ENCODE data around the gene SP100. TPM values are rescaled to one million over a fixed set of nuclear protein-coding genes. Genes with fewer than 3 reads are reported as not detected.

Gene SP100
- total RNA-seq, 1 donor from 2014 or later: 169 TPM

GRCh38 chr2:230512955-230513748, 97.2 kb downstream of the SP100 start:
- Histone ChIP-seq H3K27ac (ENCODE audit: low read depth, low read length) (no peak overlapping the region), H3K9ac (ENCODE audit: low read length) (no peak overlapping the region), H3K4me3 (ENCODE audit: insufficient read depth, low read depth, low read length) (no peak overlapping the region), H3K27me3 (ENCODE audit: insufficient read depth, low read length) (no peaks in the 10 kb centered on the region), H3K4me1 (ENCODE audit: insufficient read depth, low read length) (peaks cover 7% of the 10 kb centered on the region), H3K79me2 (ENCODE audit: insufficient read depth, low read length) (no peaks in the 10 kb centered on the region), H2AFZ (ENCODE audit: low read depth, low read length) (no peak overlapping the region), H3K9me3 (ENCODE audit: insufficient read depth, low read depth, low read length) (no peaks in the 10 kb centered on the region), H4K20me1 (ENCODE audit: insufficient read depth, low read length) (no peaks in the 10 kb centered on the region), H3K36me3 (ENCODE audit: insufficient read depth, low read length) (no peaks in the 10 kb centered on the region), H3K4me2 (ENCODE audit: low read length) (peak overlapping the region; percentile 40)
- FAIRE-seq: no peak
- DNase-seq (ENCODE audit: low read depth): no peak
- peaks cover 22% of the 10 kb centered on the region for H3K36me3 Mint-ChIP-seq (ENCODE audit: low read depth, unreplicated experiment)
- no peak overlapping the region for H3K27ac Mint-ChIP-seq (ENCODE audit: unreplicated experiment)
- no peak for TF ChIP-seq CTCF (IDR thresholded peaks at IDR 0.05; ENCODE audit: insufficient read depth, low read depth, low read length)
- TF ChIP-seq EZH2 (IDR thresholded peaks at IDR 0.05; ENCODE audit: insufficient read depth, low read length): no peak
- H3K4me3 Mint-ChIP-seq (ENCODE audit: unreplicated experiment): no peak overlapping the region
- H3K27me3 Mint-ChIP-seq (ENCODE audit: low read depth, unreplicated experiment): no peaks in the 10 kb centered on the region
- H3K4me1 Mint-ChIP-seq (ENCODE audit: low read depth, unreplicated experiment): no peaks in the 10 kb centered on the region
- H3K9me3 Mint-ChIP-seq (ENCODE audit: unreplicated experiment): no peaks in the 10 kb centered on the region

- H3K27me3 Mint-ChIP-seq (ENCODE audit: low read depth, unreplicated experiment): no peaks in the 10 kb centered on the region
- Histone ChIP-seq H3K27me3 (ENCODE audit: insufficient read depth, low read length) (no peaks in the 10 kb centered on the region), H3K79me2 (ENCODE audit: insufficient read depth, low read length) (no peaks in the 10 kb centered on the region), H3K27ac (ENCODE audit: low read depth, low read length) (no peak overlapping the region), H3K36me3 (ENCODE audit: insufficient read depth, low read length) (no peaks in the 10 kb centered on the region), H3K9ac (ENCODE audit: low read length) (no peak overlapping the region), H3K4me1 (ENCODE audit: insufficient read depth, low read length) (no peaks in the 10 kb centered on the region), H3K4me3 (ENCODE audit: insufficient read depth, low read depth, low read length) (no peak overlapping the region), H3K4me2 (ENCODE audit: low read length) (no peak overlapping the region), H4K20me1 (ENCODE audit: insufficient read depth, low read length) (no peaks in the 10 kb centered on the region), H2AFZ (ENCODE audit: low read depth, low read length) (no peak overlapping the region), H3K9me3 (ENCODE audit: insufficient read depth, low read depth, low read length) (peaks cover under 1% of the 10 kb centered on the region)
- no peak for DNase-seq (ENCODE audit: low read depth)
- H3K9me3 Mint-ChIP-seq (ENCODE audit: unreplicated experiment): peaks cover 15% of the 10 kb centered on the region
- no peak overlapping the region for H3K4me3 Mint-ChIP-seq (ENCODE audit: unreplicated experiment)
- H3K36me3 Mint-ChIP-seq (ENCODE audit: low read depth, unreplicated experiment): peaks cover 18% of the 10 kb centered on the region
- TF ChIP-seq EZH2 (IDR thresholded peaks at IDR 0.05; ENCODE audit: insufficient read depth, low read length): no peak
- no peak for TF ChIP-seq CTCF (IDR thresholded peaks at IDR 0.05; ENCODE audit: insufficient read depth, low read depth, low read length)
- no peaks in the 10 kb centered on the region for H3K4me1 Mint-ChIP-seq (ENCODE audit: low read depth, unreplicated experiment)
- FAIRE-seq: no peak
- H3K27ac Mint-ChIP-seq (ENCODE audit: unreplicated experiment): no peak overlapping the region
These were observed 104.3 kb downstream of the SP100 start for GRCh38 chr2:230520061-230520874.

Data from astrocyte (in vitro differentiated cells and primary cell).